HepG2 (cell line): ENCODE data around the gene MTA3. TPM values are rescaled to one million over a fixed set of nuclear protein-coding genes. Genes with fewer than 3 reads are reported as not detected.
A peak's percentile ranks its signal among the peaks of the same experiment; 100 is the strongest.

Experiments
- BORCS8-MEF2B ChIP-seq: sonication (generic); formaldehyde crosslinking; IDR thresholded peaks from 2 replicates; pipeline ENCODE4 v1.8.0; 2022; ENCODE audit warnings: mild to moderate bottlenecking, missing genetic modification reagents
- DNMT3B ChIP-seq: conservative IDR thresholded peaks from 2 replicates; pipeline ENCODE4 v1.6.1; 2016; ENCODE audit warnings: missing biosample characterization, control low read depth
- ELK4 ChIP-seq: sonication (generic); formaldehyde crosslinking; IDR thresholded peaks from 2 replicates; pipeline ENCODE4 v1.9.0; 2021; ENCODE audit warnings: missing genetic modification reagents, borderline replicate concordance
- MIER2 ChIP-seq: IDR thresholded peaks from 2 replicates; pipeline ENCODE4 v1.6.1; 2016; ENCODE audit warnings: missing biosample characterization, missing genetic modification reagents
- PATZ1 ChIP-seq: sonication (generic); formaldehyde crosslinking; IDR thresholded peaks from 2 replicates; pipeline ENCODE4 v1.4.0; 2020; ENCODE audit warnings: missing genetic modification reagents
- PHF5A ChIP-seq: IDR thresholded peaks from one replicate; pipeline ENCODE4 v1.6.1; 2018; ENCODE audit warnings: low read depth, missing genetic modification reagents; ENCODE audit not compliant: unreplicated experiment
- POGK ChIP-seq: sonication (generic); formaldehyde crosslinking; conservative IDR thresholded peaks from 2 replicates; pipeline ENCODE4 v1.8.0; 2022; ENCODE audit warnings: mild to moderate bottlenecking, moderate library complexity, missing genetic modification reagents
- POGZ ChIP-seq: sonication (generic); formaldehyde crosslinking; IDR thresholded peaks from 2 replicates; pipeline ENCODE4 v1.4.0; 2020; ENCODE audit warnings: mild to moderate bottlenecking, missing genetic modification reagents
- RNF2 ChIP-seq: fragments of 450-650 bp; conservative IDR thresholded peaks from 2 replicates; pipeline ENCODE4 v1.6.1; 2016; ENCODE audit warnings: low read depth
- SMC3 ChIP-seq: IDR thresholded peaks from 2 replicates; pipeline ENCODE4 v1.6.1; 2011; ENCODE audit warnings: low read length, improper control_type of control experiment
- SNAPC5 ChIP-seq: sonication (generic); formaldehyde crosslinking; IDR thresholded peaks from 2 replicates; pipeline ENCODE4 v1.8.1; 2023; ENCODE audit warnings: mild to moderate bottlenecking, missing genetic modification reagents, borderline replicate concordance
- SPEN ChIP-seq: sonication (generic); formaldehyde crosslinking; IDR thresholded peaks from 2 replicates; pipeline ENCODE4 v1.5.1; 2020; ENCODE audit warnings: low read depth, mild to moderate bottlenecking, missing genetic modification reagents
- ZC3H4 ChIP-seq: sonication (generic); formaldehyde crosslinking; IDR thresholded peaks from 2 replicates; pipeline ENCODE4 v1.4.0; 2020; ENCODE audit warnings: missing genetic modification reagents, borderline replicate concordance
- ZNF547 ChIP-seq: sonication (generic); formaldehyde crosslinking; IDR thresholded peaks from 2 replicates; pipeline ENCODE4 v1.5.1; 2020; ENCODE audit warnings: mild to moderate bottlenecking, missing genetic modification reagents
- ZNF644 ChIP-seq: IDR thresholded peaks from 2 replicates; pipeline ENCODE4 v1.6.1; 2016; ENCODE audit warnings: low read depth
- ZNF878 ChIP-seq: sonication (generic); formaldehyde crosslinking; IDR thresholded peaks from 2 replicates; pipeline ENCODE4 v1.8.1; 2023; ENCODE audit warnings: mild to moderate bottlenecking, missing genetic modification reagents, moderate library complexity
- polyA plus RNA-seq, 8 experiments: library from polyadenylated mRNA; depleted of rRNA in 3 of 8; stranded (reverse) in 7 of 8; unstranded in 1 of 8; fragments of >200 nt; fragmentation: Illumina TruSeq in 4 of 8; extraction: Trizol in 4 of 8; gene quantifications; 2 replicates each; pipeline versions ENCODE4 v1.2.1 to v1.2.3, GENCODE V29; 2011 to 2016; ENCODE audit warnings: low read depth in 4 of 8, missing spikeins in 1 of 8, mixed read lengths in 1 of 8; ENCODE audit not compliant: insufficient read depth in 1 of 8
- total RNA-seq, 5 experiments: library from RNA; depleted of rRNA; stranded (reverse); fragments of >200 nt; fragmentation: Illumina TruSeq; extraction: Trizol; gene quantifications; 2 replicates each; pipeline ENCODE4 v1.2.3, GENCODE V29; 2016; ENCODE audit warnings: low read depth in 1 of 5
- TF ChIP-seq, protein P1 (sequence below): IDR thresholded peaks from 2 replicates; pipeline ENCODE4 v1.6.1; 2016
- TF ChIP-seq, protein P2 (sequence below), 2 experiments: IDR thresholded peaks; 2 replicates each; pipeline ENCODE4 v1.6.1; 2011 to 2012; ENCODE audit warnings: low read length in 2 of 2, borderline replicate concordance in 1 of 2, low read depth in 1 of 2, mild to moderate bottlenecking in 1 of 2, moderate library complexity in 1 of 2

Gene MTA3
- total and polyA plus RNA-seq, 2 of the 13 experiments (the other 11 are each of a cell fraction or from before 2014, with no cell fraction given), result 48.8 to 77.8 TPM

GRCh38 chr2:42794271-42795046 lies 226.0 kb downstream of the MTA3 start (continued):
- TF ChIP-seq ZNF878 (CRISPR knock-in tag) (peak; percentile 45; the same call in 1 of the 2 replicates), SMC3 (peak; percentile 69), ZC3H4 (0 out of 2 replicates have a peak, but pooled peaks have one; percentile 17), SNAPC5 (CRISPR knock-in tag) (0 out of 2 replicates have a peak, but pooled peaks have one; percentile 49), PHF5A (CRISPR knock-in tag) (peak; percentile 64), BORCS8-MEF2B (CRISPR knock-in tag) (peak; percentile 45; the same call in 1 of the 2 replicates), POGK (CRISPR knock-in tag) (peak; percentile 32; the same call in 1 of the 2 replicates), ZNF644 (CRISPR knock-in tag) (0 out of 2 replicates have a peak, but pooled peaks have one; percentile 66), DNMT3B (CRISPR knock-in tag) (no peak), SPEN (CRISPR knock-in tag) (peak; percentile 51; the same call in 1 of the 2 replicates), RNF2 (no peak), POGZ (CRISPR knock-in tag) (peak; percentile 56), PATZ1 (peak; percentile 47), MIER2 (CRISPR knock-in tag) (peak; percentile 42; the same call in 1 of the 2 replicates), ELK4 (no peak), ZNF547 (CRISPR knock-in tag) (peak; percentile 58; the same call in 1 of the 2 replicates)
- TF ChIP-seq, protein P1, sequence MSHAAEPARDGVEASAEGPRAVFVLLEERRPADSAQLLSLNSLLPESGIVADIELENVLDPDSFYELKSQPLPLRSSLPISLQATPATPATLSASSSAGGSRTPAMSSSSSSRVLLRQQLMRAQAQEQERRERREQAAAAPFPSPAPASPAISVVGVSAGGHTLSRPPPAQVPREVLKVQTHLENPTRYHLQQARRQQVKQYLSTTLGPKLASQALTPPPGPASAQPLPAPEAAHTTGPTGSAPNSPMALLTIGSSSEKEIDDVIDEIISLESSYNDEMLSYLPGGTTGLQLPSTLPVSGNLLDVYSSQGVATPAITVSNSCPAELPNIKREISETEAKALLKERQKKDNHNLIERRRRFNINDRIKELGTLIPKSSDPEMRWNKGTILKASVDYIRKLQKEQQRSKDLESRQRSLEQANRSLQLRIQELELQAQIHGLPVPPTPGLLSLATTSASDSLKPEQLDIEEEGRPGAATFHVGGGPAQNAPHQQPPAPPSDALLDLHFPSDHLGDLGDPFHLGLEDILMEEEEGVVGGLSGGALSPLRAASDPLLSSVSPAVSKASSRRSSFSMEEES (CRISPR knock-in tag), result 0 out of 2 replicates have a peak, but pooled peaks have one; percentile 15
- TF ChIP-seq, protein P2, sequence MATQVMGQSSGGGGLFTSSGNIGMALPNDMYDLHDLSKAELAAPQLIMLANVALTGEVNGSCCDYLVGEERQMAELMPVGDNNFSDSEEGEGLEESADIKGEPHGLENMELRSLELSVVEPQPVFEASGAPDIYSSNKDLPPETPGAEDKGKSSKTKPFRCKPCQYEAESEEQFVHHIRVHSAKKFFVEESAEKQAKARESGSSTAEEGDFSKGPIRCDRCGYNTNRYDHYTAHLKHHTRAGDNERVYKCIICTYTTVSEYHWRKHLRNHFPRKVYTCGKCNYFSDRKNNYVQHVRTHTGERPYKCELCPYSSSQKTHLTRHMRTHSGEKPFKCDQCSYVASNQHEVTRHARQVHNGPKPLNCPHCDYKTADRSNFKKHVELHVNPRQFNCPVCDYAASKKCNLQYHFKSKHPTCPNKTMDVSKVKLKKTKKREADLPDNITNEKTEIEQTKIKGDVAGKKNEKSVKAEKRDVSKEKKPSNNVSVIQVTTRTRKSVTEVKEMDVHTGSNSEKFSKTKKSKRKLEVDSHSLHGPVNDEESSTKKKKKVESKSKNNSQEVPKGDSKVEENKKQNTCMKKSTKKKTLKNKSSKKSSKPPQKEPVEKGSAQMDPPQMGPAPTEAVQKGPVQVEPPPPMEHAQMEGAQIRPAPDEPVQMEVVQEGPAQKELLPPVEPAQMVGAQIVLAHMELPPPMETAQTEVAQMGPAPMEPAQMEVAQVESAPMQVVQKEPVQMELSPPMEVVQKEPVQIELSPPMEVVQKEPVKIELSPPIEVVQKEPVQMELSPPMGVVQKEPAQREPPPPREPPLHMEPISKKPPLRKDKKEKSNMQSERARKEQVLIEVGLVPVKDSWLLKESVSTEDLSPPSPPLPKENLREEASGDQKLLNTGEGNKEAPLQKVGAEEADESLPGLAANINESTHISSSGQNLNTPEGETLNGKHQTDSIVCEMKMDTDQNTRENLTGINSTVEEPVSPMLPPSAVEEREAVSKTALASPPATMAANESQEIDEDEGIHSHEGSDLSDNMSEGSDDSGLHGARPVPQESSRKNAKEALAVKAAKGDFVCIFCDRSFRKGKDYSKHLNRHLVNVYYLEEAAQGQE (IDR thresholded peaks at IDR 0.05; ENCODE audit: borderline replicate concordance in 1 of 2, low read depth in 1 of 2, low read length in 2 of 2), result no peak
